Mammary epithelial cell (primary cell): ENCODE data around the gene DCAF8L1.

Experiments used
- EZH2 ChIP-seq: IDR thresholded peaks from 2 replicates; pipeline ENCODE4 v1.6.1; 2012; ENCODE audit warnings: low read length, inconsistent platforms, borderline replicate concordance
- TF ChIP-seq, protein P1 (sequence below), 2 donors: IDR thresholded peaks in 1 of 2; conservative IDR thresholded peaks in 1 of 2; 2 replicates each; pipeline ENCODE4 v1.5.1; 2011 to 2012; ENCODE audit warnings: inconsistent platforms in 2 of 2, low read length in 2 of 2, mild to moderate bottlenecking in 2 of 2, control low read depth in 1 of 2, low read depth in 1 of 2; ENCODE audit not compliant: insufficient read depth in 1 of 2; ENCODE audit errors: extremely low read depth in 1 of 2

DNA sequence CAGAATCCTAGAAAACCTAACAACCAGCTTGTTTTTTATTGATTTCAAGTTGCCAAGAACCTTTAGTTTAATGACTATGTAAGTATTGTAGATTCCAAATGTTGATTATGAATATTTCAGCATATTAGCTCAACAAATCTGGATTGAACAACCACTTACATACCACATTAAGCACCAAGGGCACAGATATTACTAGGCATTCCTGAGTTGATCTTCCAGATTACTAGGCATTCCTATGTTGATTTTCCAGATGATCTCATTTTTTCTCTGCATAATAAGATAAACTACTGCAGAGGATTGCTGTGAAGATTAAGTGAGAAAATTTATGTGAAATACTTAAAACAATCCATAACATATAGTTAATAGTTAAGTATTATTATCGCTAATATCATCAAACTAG, 17.4 kb upstream of the DCAF8L1 start:
- TF ChIP-seq, protein P1, sequence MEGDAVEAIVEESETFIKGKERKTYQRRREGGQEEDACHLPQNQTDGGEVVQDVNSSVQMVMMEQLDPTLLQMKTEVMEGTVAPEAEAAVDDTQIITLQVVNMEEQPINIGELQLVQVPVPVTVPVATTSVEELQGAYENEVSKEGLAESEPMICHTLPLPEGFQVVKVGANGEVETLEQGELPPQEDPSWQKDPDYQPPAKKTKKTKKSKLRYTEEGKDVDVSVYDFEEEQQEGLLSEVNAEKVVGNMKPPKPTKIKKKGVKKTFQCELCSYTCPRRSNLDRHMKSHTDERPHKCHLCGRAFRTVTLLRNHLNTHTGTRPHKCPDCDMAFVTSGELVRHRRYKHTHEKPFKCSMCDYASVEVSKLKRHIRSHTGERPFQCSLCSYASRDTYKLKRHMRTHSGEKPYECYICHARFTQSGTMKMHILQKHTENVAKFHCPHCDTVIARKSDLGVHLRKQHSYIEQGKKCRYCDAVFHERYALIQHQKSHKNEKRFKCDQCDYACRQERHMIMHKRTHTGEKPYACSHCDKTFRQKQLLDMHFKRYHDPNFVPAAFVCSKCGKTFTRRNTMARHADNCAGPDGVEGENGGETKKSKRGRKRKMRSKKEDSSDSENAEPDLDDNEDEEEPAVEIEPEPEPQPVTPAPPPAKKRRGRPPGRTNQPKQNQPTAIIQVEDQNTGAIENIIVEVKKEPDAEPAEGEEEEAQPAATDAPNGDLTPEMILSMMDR (conservative IDR thresholded peaks at IDR 0.05 in 1 of 2, IDR thresholded peaks at IDR 0.05 in 1 of 2; ENCODE audit: extremely low read depth in 1 of 2, insufficient read depth in 1 of 2, low read depth in 1 of 2, low read length in 2 of 2): no peak
- TF ChIP-seq EZH2: no peak
